B cell (primary cell): ENCODE data around the gene LGALS4. TPM values are rescaled to one million over a fixed set of nuclear protein-coding genes. Genes with fewer than 3 reads are reported as not detected.

Experiments used
- ATAC-seq: fragments of 200-7000 bp; cut with Tn5 transposase; one replicate; pipeline ENCODE4 v1.10.0; 2021; ENCODE audit warnings: low read depth, mild to moderate bottlenecking, moderate number of reproducible peaks, moderate library complexity
- CTCF ChIA-PET: fragments of 350-600 bp; sonication (Branson Sonifier 250); formaldehyde crosslinking; loops from one replicate; lab custom pipeline; 2021; ENCODE audit warnings: antibody characterized with exemption, inconsistent platforms; lab: Charles Lee
- POLR2A ChIA-PET: fragments of 350-600 bp; sonication (Branson Sonifier 250); formaldehyde crosslinking; loops from one replicate; lab custom pipeline; 2021; ENCODE audit warnings: antibody characterized with exemption; lab: Charles Lee
- DNase-seq: peaks from one replicate; pipeline ENCODE4 v3.0.0; 2013
- H2AFZ ChIP-seq: 2 replicates; pipeline ENCODE4 v1.6.1; 2012; ENCODE audit warnings: mild to moderate bottlenecking, low read depth, low read length; ENCODE audit not compliant: insufficient read depth, poor library complexity, severe bottlenecking
- H3K27ac ChIP-seq, 2 donors: 1 replicate in 1 of 2; 2 replicates in 1 of 2; pipeline ENCODE4 v1.5.1; 2012 to 2013; ENCODE audit warnings: low read length in 2 of 2, mild to moderate bottlenecking in 2 of 2, moderate library complexity in 1 of 2
- H3K27me3 ChIP-seq, 4 experiments: fragments of 200-600 bp in 1 of 4; sonication (generic) in 1 of 4; replicated peaks in 1 of 4; 1 replicate in 2 of 4; 2 replicates in 2 of 4; pipeline versions ENCODE4 v1.6.1 to v1.7.0; 2013 to 2016; ENCODE audit warnings: low read length in 3 of 4, mild to moderate bottlenecking in 2 of 4, mixed read lengths in 1 of 4, moderate library complexity in 1 of 4; ENCODE audit not compliant: insufficient read depth in 4 of 4, control insufficient read depth in 3 of 4; ENCODE audit errors: control extremely low read depth in 1 of 4
- H3K36me3 ChIP-seq, 2 experiments: replicated peaks in 1 of 2; 1 replicate in 1 of 2; 2 replicates in 1 of 2; pipeline versions ENCODE4 v1.6.1 to v1.7.1; 2013; ENCODE audit warnings: low read length in 1 of 2; ENCODE audit not compliant: insufficient read depth in 2 of 2, control insufficient read depth in 1 of 2; ENCODE audit errors: control extremely low read depth in 1 of 2, extremely low read depth in 1 of 2
- H3K4me1 ChIP-seq, 2 donors: fragments of 200-600 bp in 1 of 2; sonication (generic) in 1 of 2; 1 replicate in 1 of 2; 2 replicates in 1 of 2; pipeline versions ENCODE4 v1.5.1 to v1.6.1; 2013 to 2017; ENCODE audit warnings: low read length in 2 of 2; ENCODE audit not compliant: control insufficient read depth in 2 of 2, insufficient read depth in 2 of 2
- H3K4me2 ChIP-seq: replicated peaks from 2 replicates; pipeline ENCODE3; 2012; ENCODE audit warnings: mild to moderate bottlenecking, low read depth, low read length; ENCODE audit not compliant: poor library complexity, severe bottlenecking
- H3K4me3 ChIP-seq, 5 experiments: fragments of 200-600 bp in 1 of 5; sonication (generic) in 1 of 5; 1 replicate in 3 of 5; 2 replicates in 2 of 5; pipeline versions ENCODE4 v1.5.1 to v1.7.0; 2011 to 2016; ENCODE audit warnings: low read length in 4 of 5, mild to moderate bottlenecking in 4 of 5, low read depth in 2 of 5, control low read depth in 1 of 5, moderate library complexity in 1 of 5; ENCODE audit not compliant: insufficient read depth in 1 of 5; ENCODE audit errors: control extremely low read depth in 1 of 5, extremely low read depth in 1 of 5
- H3K79me2 ChIP-seq: fragments of 200-600 bp; sonication (generic); one replicate; pipeline ENCODE4 v1.6.0; 2016; ENCODE audit warnings: low read length; ENCODE audit not compliant: control insufficient read depth, insufficient read depth
- H3K9ac ChIP-seq: fragments of 200-600 bp; sonication (generic); 2 replicates; pipeline ENCODE4 v1.6.1; 2017; ENCODE audit warnings: mild to moderate bottlenecking, low read length, moderate library complexity
- H3K9me3 ChIP-seq, 3 donors: one replicate each; pipeline versions ENCODE4 v1.6.1 to v1.7.1; 2013; ENCODE audit warnings: low read length in 2 of 3; ENCODE audit not compliant: control insufficient read depth in 2 of 3, insufficient read depth in 1 of 3; ENCODE audit errors: control extremely low read depth in 1 of 3
- H4K20me1 ChIP-seq: 2 replicates; pipeline ENCODE4 v1.6.0; 2012; ENCODE audit warnings: mild to moderate bottlenecking, low read length; ENCODE audit not compliant: insufficient read depth, control insufficient read depth, poor library complexity, severe bottlenecking
- H3K27ac Mint-ChIP-seq: one replicate; pipeline ENCODE4 v1.8.0; 2021; ENCODE audit warnings: mixed read lengths
- H3K27me3 Mint-ChIP-seq: one replicate; pipeline ENCODE4 v1.8.0; 2021; ENCODE audit warnings: mixed read lengths
- H3K4me1 Mint-ChIP-seq: one replicate; pipeline ENCODE4 v1.8.0; 2021; ENCODE audit warnings: mixed read lengths
- H3K4me3 Mint-ChIP-seq: one replicate; pipeline ENCODE4 v1.8.0; 2021; ENCODE audit warnings: mixed read lengths
- H3K9me3 Mint-ChIP-seq: one replicate; pipeline ENCODE4 v1.8.0; 2022; ENCODE audit warnings: mixed read lengths; ENCODE audit not compliant: insufficient read depth
- EZH2 ChIP-seq: IDR thresholded peaks from 2 replicates; pipeline ENCODE4 v1.6.1; 2012; ENCODE audit warnings: borderline replicate concordance, low read depth, mild to moderate bottlenecking, moderate library complexity, low read length; ENCODE audit not compliant: insufficient read depth, poor library complexity, severe bottlenecking
- WGBS: methylation state at CpG from one replicate; pipeline ENCODE4 v1.1.5; 2013; ENCODE audit warnings: missing lambda C conversion rate; ENCODE audit not compliant: insufficient coverage; 5-methylcytosine and 5-hydroxymethylcytosine counted together
- intact Hi-C: fragments of 100-400 bp; cut with micrococcal nuclease; formaldehyde crosslinking; loops from one replicate; pipeline ENCODE4 v1.10.0; 2022
- polyA plus RNA-seq: library from polyadenylated mRNA; depleted of rRNA; stranded (reverse); fragments of >200 nt; gene quantifications from 2 replicates; pipeline ENCODE4 v1.2.3, GENCODE V29; 2012
- total RNA-seq, 2 donors: library from RNA; stranded (reverse); fragments of 120-200 nt in 1 of 2; gene quantifications; 1 replicate in 1 of 2; 2 replicates in 1 of 2; pipeline versions ENCODE4 v1.2.3 to v1.2.4, GENCODE V29; 2013 to 2022
- TF ChIP-seq, protein P1 (sequence below): fragments of 200-600 bp; IDR thresholded peaks from one replicate; pipeline ENCODE4 v1.8.0; 2022; ENCODE audit warnings: antibody characterized with exemption, mild to moderate bottlenecking

LGALS4 gene
- total and polyA plus RNA-seq, 2 donors (not counting 1 experiment from before 2014, with no cell fraction given), result 5.4 to 8.4 TPM

GRCh38 chr19:38813323-38813722, 578 bp upstream of the LGALS4 start:
- CTCF ChIA-PET, result interaction anchor here (0.9 to 1.8 kb wide), 2 partner anchors 11 to 74 kb away, joined by 4 to 5 read pairs; no protein-coding TSS in a partner anchor

DNA sequence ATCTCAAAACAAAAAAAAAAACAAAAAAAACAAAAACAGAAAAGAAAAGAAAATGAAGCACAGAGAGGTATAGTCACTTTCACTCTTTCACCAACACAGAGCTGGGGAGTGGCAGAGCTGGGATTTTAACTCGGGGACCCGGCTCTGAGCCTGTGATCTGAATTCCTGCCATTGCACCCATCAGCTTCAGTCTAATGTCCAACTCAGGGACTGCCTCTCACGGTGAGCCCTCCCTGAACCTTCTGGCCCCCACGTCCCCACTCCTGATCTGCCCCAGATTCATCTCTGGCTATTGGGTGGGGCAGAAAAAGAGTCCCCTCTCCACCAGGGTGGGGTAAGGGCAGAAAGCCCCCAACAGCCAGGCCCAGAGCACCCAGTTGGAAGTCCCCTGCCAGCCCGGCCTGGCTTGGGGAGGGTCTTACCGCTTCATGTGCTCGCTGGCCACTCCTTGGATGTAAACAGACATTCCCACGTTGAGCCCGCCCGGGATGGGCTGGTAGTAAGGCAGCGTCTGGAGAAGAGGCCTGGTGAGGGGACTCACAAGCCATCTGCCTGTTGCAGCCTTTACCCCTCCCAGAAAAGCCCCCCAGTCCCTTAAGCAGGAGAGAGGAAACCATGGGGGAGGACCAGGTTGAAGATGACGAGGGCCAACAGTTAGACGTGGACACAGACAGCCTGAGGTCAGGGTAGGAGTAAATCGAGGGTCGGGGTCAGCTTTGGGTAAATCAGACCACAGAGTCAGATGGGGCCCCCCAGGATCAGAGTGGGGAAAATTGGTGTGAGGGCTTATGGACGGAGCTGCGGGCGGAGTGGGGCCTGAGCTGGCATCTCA, 520 bp downstream of the LGALS4 start:
- Histone ChIP-seq H3K9ac (no peak overlapping the region), H4K20me1 (no peaks in the 10 kb centered on the region), H3K4me1 (peaks cover 0 to under 1% of the 10 kb centered on the region in 2 donors), H3K27ac (no peak overlapping the region), H3K4me2 (no peak overlapping the region), H3K27me3 (no peaks in the 10 kb centered on the region), H3K79me2 (no peaks in the 10 kb centered on the region), H3K9me3 (no peaks in the 10 kb centered on the region), H2AFZ (no peak overlapping the region), H3K4me3 (no peak overlapping the region), H3K36me3 (peaks cover 0 to 24% of the 10 kb centered on the region in 2 experiments)
- DNase-seq (no peak), ATAC-seq (no peak)
- intact Hi-C loops, result no loop called here
- H3K4me1 Mint-ChIP-seq, result peaks cover 3% of the 10 kb centered on the region
- peak overlapping the region; percentile 32 for H3K27ac Mint-ChIP-seq
- H3K27me3 Mint-ChIP-seq, result no peaks in the 10 kb centered on the region
- no peaks in the 10 kb centered on the region for H3K9me3 Mint-ChIP-seq
- WGBS, result 96% methylated on average over 13 of the region's 18 CpGs
- CTCF ChIA-PET, result no interaction called here
- POLR2A ChIA-PET, result no interaction called here
- H3K4me3 Mint-ChIP-seq, result no peak overlapping the region
- TF ChIP-seq, protein P1, sequence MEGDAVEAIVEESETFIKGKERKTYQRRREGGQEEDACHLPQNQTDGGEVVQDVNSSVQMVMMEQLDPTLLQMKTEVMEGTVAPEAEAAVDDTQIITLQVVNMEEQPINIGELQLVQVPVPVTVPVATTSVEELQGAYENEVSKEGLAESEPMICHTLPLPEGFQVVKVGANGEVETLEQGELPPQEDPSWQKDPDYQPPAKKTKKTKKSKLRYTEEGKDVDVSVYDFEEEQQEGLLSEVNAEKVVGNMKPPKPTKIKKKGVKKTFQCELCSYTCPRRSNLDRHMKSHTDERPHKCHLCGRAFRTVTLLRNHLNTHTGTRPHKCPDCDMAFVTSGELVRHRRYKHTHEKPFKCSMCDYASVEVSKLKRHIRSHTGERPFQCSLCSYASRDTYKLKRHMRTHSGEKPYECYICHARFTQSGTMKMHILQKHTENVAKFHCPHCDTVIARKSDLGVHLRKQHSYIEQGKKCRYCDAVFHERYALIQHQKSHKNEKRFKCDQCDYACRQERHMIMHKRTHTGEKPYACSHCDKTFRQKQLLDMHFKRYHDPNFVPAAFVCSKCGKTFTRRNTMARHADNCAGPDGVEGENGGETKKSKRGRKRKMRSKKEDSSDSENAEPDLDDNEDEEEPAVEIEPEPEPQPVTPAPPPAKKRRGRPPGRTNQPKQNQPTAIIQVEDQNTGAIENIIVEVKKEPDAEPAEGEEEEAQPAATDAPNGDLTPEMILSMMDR, result no peak
- no peak for TF ChIP-seq EZH2

More at GRCh38 chr19:38813323-38813722, 578 bp upstream of the LGALS4 start:
- no peak for TF ChIP-seq EZH2
- no peak overlapping the region for H3K4me3 Mint-ChIP-seq
- no peaks in the 10 kb centered on the region for H3K4me1 ChIP-seq
- no peak overlapping the region for H3K4me3 ChIP-seq
- POLR2A ChIA-PET, result no interaction called here
- no peak overlapping the region for H3K27ac ChIP-seq
- no peak for ATAC-seq
- no peak overlapping the region for H2AFZ ChIP-seq
- H3K27ac Mint-ChIP-seq, result no peak overlapping the region
- H3K36me3 ChIP-seq, result peaks cover 0 to 35% of the 10 kb centered on the region in 2 experiments
- no peak overlapping the region for H3K9ac ChIP-seq
- H3K27me3 Mint-ChIP-seq, result no peaks in the 10 kb centered on the region
- H3K9me3 ChIP-seq, result no peaks in the 10 kb centered on the region
- H3K27me3 ChIP-seq, result no peaks in the 10 kb centered on the region
- WGBS, result no CpG with 5 or more reads among the region's 6 CpGs
- H3K4me1 Mint-ChIP-seq, result no peaks in the 10 kb centered on the region
- no peak for DNase-seq
- no peaks in the 10 kb centered on the region for H3K79me2 ChIP-seq
- peaks cover 7% of the 10 kb centered on the region for H4K20me1 ChIP-seq
- intact Hi-C loops, result no loop called here
- no peak overlapping the region for H3K4me2 ChIP-seq
- H3K9me3 Mint-ChIP-seq, result no peaks in the 10 kb centered on the region
